Mucosa of descending colon (tissue), 3 donors: ENCODE measurements around the gene ZNF862. TPM values are rescaled to one million over a fixed set of nuclear protein-coding genes. Genes with fewer than 3 reads are reported as not detected.
"Not testable (repeated sequence)": the region's sequence is repeated elsewhere in the genome, so short reads cannot be mapped to it uniquely, and the experiment has no call there.

Source experiments
- ATAC-seq: fragments of 200-7000 bp; cut with Tn5 transposase; one replicate; pipeline ENCODE4 v1.9.1; 2020; ENCODE audit warnings: mild to moderate bottlenecking, moderate library complexity
- DNase-seq, 3 donors: peaks; one replicate each; pipeline ENCODE4 v3.0.0-alpha.2; 2020
- H3K36me3 ChIP-seq: fragments of 200-600 bp; one replicate; pipeline ENCODE4 v1.8.0; 2021; ENCODE audit warnings: low read depth, mild to moderate bottlenecking
- H3K4me1 ChIP-seq: fragments of 200-600 bp; one replicate; pipeline ENCODE4 v1.8.0; 2021; ENCODE audit warnings: low read depth, mild to moderate bottlenecking
- H3K4me3 ChIP-seq: fragments of 200-600 bp; one replicate; pipeline ENCODE4 v1.8.0; 2021; ENCODE audit warnings: mild to moderate bottlenecking
- H3K9me3 ChIP-seq: fragments of 200-600 bp; one replicate; pipeline ENCODE4 v1.8.0; 2021; ENCODE audit warnings: mild to moderate bottlenecking
- intact Hi-C, 2 donors: fragments of 100-400 bp; cut with DNase I in 1 of 2; cut with micrococcal nuclease in 1 of 2; formaldehyde crosslinking; loops; one replicate each; pipeline versions ENCODE4 v1.11.0 to v1.11.1; 2022; cut with DNase I, micrococcal nuclease
- total RNA-seq, 3 donors: library from RNA; stranded (reverse); fragmentation: NEBNext Ultra II Directional in 2 of 3; extraction: Animal tissue kit (Norgen Biotek cat#: 25700) in 2 of 3; gene quantifications; one replicate each; pipeline versions ENCODE4 v1.2.1 to v1.2.4, GENCODE V29; 2021 to 2023
- TF ChIP-seq, protein P1 (sequence below): fragments of 200-600 bp; IDR thresholded peaks from one replicate; pipeline ENCODE4 v1.8.0; 2022; ENCODE audit warnings: antibody characterized with exemption, mild to moderate bottlenecking
- donor health status: DM: no; HTN: no; CAD: no; lungs with moderate emphysema.
- donor health status: DM: no; HTN: no; CAD: no.
- donor health status: DM: no; HTN: yes; CAD: no.

Gene ZNF862
- total RNA-seq, 3 donors from 2014 or later = 18.0 to 25.4 (median 25.2) TPM

GRCh38 chr7:149826344-149827088, 11.7 kb upstream of the ZNF862 start:
- DNase-seq (peak in 2 of 3 donors; percentile 14 to 21), ATAC-seq (no peak)
- intact Hi-C loops = no loop called here
- Histone ChIP-seq H3K4me1 (peaks cover 5% of the 10 kb centered on the region), H3K4me3 (no peak overlapping the region), H3K36me3 (no peaks in the 10 kb centered on the region), H3K9me3 (no peaks in the 10 kb centered on the region)
- TF ChIP-seq, protein P1, sequence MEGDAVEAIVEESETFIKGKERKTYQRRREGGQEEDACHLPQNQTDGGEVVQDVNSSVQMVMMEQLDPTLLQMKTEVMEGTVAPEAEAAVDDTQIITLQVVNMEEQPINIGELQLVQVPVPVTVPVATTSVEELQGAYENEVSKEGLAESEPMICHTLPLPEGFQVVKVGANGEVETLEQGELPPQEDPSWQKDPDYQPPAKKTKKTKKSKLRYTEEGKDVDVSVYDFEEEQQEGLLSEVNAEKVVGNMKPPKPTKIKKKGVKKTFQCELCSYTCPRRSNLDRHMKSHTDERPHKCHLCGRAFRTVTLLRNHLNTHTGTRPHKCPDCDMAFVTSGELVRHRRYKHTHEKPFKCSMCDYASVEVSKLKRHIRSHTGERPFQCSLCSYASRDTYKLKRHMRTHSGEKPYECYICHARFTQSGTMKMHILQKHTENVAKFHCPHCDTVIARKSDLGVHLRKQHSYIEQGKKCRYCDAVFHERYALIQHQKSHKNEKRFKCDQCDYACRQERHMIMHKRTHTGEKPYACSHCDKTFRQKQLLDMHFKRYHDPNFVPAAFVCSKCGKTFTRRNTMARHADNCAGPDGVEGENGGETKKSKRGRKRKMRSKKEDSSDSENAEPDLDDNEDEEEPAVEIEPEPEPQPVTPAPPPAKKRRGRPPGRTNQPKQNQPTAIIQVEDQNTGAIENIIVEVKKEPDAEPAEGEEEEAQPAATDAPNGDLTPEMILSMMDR = no peak

DNA sequence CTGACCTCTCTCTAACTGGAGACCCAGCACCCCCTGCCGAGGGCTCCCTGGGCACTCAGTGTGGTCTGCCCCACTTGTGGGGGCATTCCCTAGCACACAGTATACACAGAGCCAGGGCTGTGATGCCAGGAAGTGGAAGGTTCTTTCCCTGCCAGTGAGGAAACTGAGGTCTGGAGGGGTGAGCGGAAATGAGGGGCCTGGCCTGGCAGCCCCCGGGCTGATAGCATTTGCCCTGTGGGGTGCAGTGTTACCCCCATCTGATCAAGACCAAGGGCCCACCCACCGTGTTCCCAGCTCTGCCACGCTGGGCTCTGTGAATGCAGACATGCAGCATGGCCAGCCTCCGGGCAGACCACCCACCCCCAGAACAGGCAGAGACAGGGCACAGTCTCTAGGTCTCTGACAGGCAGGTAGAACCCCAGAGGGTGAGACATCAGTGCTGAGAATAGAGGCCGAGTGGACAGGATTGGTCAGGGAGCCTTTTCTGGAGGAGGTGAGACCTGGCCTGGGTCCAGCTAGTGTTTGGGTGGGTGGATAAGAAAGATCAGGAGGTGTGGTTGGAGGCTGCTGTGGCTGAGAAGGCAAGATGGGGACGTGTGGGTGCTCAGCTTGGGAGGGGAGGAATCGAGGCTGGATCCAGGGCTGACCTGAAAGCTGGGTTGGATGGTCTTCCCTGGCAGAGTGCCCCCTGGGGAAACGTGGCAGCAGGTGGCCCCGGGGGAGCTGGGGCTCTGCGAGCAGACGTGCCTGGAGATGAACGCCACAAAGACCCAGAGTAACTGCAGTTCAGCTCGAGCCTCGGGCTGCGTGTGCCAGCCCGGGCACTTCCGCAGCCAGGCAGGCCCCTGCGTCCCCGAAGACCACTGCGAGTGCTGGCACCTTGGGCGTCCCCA, 10.8 kb upstream of the ZNF862 start:
- H3K4me1 ChIP-seq = no peaks in the 10 kb centered on the region
- TF ChIP-seq, protein P1 = no peak
- no peaks in the 10 kb centered on the region for H3K9me3 ChIP-seq
- H3K36me3 ChIP-seq = no peaks in the 10 kb centered on the region
- intact Hi-C loops = no loop called here
- no peak for ATAC-seq
- H3K4me3 ChIP-seq = no peak overlapping the region
- peak in 2 of 3 donors; percentile 16 to 44 for DNase-seq

DNA sequence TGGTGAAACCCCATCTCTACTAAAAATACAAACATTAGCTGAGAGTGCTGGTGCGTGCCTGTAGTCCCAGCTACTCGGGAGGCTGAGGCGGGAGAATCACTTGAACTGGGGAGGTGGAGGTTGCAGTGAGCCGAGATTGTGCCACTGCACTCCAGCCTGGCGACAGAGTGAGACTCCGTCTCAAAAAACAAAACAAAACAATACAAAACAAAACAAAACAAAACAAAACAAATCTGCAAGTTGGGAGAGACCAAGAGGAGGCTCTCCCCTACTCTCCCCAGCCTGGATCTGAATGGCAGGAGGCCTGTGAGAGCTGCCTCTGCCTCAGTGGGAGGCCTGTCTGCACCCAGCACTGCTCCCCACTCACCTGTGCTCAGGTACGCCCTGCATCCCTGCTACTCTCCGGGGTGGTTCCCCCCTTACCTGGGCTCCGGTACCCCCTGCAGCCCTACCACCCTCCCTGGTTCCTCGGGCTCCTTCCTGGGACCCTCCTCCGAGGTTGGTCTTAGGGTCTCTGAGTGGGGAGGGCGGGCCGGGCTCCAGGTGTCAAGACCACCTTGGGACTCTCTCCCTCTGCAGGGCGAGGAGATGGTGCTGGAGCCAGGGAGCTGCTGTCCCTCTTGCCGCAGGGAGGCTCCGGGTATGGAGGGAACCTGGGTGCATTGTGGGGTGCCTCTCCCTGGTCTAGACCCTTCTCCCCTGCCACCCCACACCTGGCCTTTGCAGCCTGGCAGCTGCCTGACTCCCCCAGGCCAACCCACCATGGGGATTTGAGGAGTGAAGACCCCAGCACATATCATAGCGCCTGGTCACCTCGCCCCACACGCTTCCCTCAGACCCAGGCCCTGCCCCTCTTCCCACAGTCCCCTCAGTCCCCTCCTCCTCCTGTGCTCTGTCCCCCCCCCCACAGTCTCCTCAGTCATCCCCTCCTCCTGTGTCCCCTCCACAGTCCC, 9.5 kb upstream of the ZNF862 start:
- intact Hi-C loops = no loop called here
- Histone ChIP-seq H3K4me1 (no peaks in the 10 kb centered on the region), H3K9me3 (no peaks in the 10 kb centered on the region), H3K36me3 (no peaks in the 10 kb centered on the region), H3K4me3 (no peak overlapping the region)
- no peak for ATAC-seq
- TF ChIP-seq, protein P1 = no peak
- DNase-seq = peak in 1 of 3 donors; percentile 37

DNA sequence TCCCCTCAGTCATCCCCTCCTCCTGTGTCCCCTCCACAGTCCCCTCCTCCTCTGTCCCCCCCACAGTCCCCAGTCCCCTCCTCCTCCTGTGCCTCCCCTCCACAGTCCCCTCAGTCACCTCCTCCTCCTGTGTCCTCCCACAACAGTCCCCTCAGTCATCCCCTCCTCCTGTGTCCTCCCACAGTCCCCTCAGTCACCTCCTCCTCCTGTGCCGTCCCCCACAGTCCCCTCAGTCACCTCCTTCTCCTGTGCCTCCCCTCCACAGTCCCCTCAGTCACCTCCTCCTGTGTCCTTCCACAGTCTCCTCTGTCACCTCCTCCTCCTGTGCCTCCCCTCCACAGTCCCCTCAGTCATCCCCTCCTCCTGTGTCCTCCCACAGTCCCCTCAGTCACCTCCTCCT, 7.6 kb upstream of the ZNF862 start:
- DNase-seq = peak in 1 of 3 donors; percentile 15
- intact Hi-C loops, H3K4me3 ChIP-seq, H3K9me3 ChIP-seq, H3K36me3 ChIP-seq, ATAC-seq, H3K4me1 ChIP-seq: not testable (repeated sequence)

DNA sequence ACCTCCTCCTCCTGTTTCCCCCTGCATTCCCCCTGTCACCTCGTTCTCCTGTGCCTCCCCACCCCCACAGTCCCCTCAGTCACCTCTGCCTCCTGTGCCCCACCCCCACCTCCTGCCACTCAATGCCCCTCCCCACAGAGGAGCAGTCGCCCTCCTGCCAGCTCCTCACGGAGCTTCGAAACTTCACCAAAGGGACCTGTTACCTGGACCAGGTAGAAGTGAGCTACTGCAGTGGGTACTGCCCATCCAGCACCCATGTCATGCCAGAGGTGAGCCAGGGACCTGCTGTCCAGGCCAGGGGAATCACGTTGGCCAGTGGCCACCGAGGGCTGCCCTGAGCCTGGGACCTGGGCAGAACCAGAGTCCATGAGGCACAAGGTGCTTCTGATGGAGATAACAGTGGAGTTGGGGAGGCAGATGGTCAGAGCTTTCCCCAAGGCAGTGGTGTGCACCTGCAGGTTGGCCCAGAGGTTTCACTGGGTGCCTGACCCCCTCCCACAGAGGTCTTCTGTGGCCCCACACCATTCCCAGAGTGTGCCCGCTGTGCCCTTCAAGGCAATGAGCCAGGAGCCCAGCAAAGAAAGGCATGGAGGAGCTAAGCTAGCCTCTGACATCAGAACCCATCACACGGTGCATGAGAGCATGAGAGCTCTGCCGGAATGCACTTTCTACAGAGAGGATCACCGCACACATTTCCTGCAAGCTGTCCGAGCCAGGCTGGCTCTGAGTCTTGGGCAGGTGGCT, 7.0 kb upstream of the ZNF862 start:
- Histone ChIP-seq H3K36me3 (no peaks in the 10 kb centered on the region), H3K4me1 (no peaks in the 10 kb centered on the region), H3K4me3 (no peak overlapping the region), H3K9me3 (no peaks in the 10 kb centered on the region)
- TF ChIP-seq, protein P1 = no peak
- DNase-seq (peak in 1 of 3 donors; percentile 9), ATAC-seq (no peak)
- intact Hi-C loops = no loop called here
